ENCODE data around the gene ULK2.
"Not testable (repeated sequence)": the region's sequence is repeated elsewhere in the genome, so short reads cannot be mapped to it uniquely, and the experiment has no call there.

ULK2 gene

GRCh38 chr17:19867329-19868078 lies at the start of gene ULK2:
Gene ULK2 (minus strand): TSS chr17:19867936. CDS start chr17:19867417, 519 bp downstream.
- DNase-seq: no peak

DNA sequence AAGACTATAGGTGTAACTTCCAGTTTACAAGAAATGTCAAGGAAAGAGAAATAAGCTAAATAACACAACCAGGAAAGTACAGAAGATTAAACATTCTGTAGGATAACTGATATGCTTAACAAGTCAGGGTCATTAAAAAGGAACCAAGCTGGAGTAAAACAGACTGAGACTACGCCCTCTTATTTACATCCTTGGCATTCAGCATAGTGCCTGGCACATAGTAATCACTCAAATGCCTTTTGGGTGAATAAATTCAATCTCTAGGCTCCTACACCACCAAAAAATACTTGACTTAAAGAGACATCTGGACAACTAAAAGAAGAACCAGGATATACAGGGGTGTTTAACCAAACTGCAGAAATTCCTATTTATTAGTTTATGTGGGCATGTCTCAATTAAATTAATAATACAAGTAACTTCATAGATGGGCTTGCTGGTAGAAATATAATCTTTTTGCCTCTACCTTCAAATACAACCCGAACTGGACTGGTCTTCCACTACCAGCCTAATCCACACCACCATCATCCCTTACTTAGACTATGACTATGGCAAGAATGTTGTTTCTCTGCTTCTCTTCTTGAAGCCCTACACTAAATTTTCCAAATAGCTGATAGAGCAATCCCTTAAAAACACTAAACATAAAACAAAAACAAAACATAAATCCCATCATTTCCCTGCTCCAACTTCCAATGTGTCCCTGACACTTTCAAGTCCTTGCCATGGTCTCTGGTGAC lies 47.7 kb upstream of the ULK2 start:
- no peak for DNase-seq

- DNase-seq: no peak
These were observed 43.3 kb upstream of the ULK2 start for GRCh38 chr17:19911033-19911432.

- DNase-seq: no peak
These were observed 41.4 kb upstream of the ULK2 start for GRCh38 chr17:19909139-19909538.

DNA sequence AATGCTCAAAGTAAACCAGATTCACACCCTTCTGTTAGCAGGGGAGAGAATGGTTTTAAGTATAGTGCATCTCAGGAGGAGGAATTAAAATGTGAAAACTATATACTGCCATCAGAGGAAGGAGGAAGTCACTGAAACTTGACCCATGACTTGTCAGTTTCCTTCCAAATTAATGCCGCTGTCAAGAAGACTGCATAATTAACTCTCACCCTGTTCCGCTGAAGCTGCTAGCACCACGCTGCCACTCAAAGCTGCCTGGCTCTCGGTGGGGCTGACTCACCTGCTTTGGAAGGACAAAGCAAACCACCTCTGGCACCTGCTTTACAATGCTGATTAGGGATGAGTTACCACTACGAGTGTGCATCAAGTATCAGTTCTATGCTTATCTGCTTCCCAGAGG lies 37.8 kb upstream of the ULK2 start:
- DNase-seq: no peak

GRCh38 chr17:19904924-19905323 lies 37.2 kb upstream of the ULK2 start:
- DNase-seq: no peak

GRCh38 chr17:19904412-19904811 lies 36.7 kb upstream of the ULK2 start:
- DNase-seq: no peak

- DNase-seq: no peak
These were observed 33.1 kb upstream of the ULK2 start for GRCh38 chr17:19900809-19901208.

- no peak for DNase-seq
These were observed 30.2 kb upstream of the ULK2 start for GRCh38 chr17:19897903-19898302.

DNA sequence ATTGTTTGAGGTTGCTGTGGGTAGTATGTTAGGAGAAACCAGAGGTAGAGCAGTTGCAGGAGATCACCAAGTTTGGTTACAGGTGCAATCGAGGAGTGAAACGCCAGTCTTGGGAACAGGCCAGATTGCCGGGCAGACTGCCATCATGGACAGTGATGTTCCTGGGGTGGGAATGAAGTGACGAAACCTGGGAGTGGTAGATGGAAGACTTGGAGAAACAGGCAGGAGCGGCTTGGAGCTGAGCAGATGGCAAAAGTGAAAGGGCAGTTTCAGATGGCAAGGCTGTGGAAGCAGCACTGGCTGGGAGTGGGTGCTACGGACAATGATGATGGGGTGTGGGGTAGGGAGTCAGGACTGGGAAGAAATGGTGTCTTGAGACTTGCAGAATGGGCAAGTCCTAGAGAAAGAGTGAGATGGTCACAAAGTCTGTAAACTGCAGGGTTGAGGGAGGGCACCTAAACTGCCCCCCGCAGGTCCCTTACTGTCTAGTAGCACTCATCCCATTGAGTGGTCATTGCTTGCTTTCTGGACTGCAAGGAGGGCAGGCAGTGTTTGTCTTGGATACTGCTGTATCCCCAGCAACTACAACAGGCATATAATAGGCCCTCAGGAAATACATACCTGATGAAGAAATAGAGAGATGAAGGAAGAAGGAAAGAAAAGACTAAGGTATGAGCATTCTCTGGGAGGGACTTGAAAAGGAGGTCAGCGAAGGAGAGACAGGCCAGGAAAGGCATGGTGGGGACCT lies 29.5 kb upstream of the ULK2 start:
- no peak for DNase-seq

DNA sequence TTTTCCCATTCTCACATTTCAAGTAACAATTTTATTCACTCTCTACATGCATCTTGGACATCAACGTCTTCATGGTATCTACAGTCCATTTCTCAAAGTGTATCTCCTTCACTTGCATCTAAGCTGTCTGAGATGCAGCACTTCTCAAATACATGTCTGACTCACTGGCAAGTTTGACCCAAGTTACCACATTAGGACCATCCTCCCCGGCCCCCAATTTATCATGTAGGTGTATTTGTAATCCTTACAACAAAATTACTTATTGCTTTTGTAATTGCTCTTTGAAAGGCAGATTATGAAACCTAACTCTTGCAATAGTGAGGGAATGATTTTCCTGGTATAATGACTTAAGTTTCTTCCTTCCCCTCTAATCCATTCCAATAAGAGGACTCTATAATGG lies 28.9 kb upstream of the ULK2 start:
- no peak for DNase-seq

DNA sequence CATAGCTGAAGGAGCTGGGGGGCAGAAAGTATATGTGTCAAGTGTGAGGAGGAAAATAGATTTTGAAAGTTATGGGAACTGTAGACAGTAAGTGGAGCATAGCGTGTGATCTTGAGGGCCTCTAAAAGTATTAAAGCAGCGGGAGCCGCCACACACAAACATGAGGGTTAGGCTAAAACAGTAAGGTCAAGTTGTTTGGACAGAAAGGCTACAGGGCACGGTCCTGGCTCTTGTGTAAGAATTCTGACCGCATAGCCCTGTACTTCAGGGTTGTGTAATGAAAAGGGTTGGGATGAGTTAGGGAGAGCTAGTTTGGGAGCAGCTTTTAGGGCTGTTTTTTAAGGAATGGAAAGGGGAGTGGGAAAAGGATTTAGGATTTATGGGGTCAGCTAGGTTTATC lies 22.8 kb upstream of the ULK2 start:
- DNase-seq: not testable (repeated sequence)

DNA sequence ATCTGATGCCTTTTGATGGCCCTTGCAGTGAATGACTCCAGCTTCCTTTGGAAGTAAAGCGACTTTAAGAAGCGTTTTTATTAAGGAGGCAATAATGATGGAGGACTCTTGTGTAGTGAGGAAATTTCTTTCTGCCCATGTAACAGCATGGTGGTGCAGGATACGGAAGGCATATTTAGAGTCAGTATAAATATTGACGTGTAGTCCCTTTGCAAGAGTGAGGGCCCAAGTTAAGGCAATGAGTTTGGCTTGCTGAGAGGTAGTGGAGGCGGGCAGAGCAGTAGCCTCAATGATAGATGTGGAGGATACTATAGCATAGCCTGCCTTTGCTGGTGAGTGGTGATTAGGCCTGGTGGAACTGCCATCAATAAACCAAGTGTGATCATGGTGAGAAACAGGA lies 22.3 kb upstream of the ULK2 start:
- DNase-seq: not testable (repeated sequence)

GRCh38 chr17:19886116-19886515 lies 18.4 kb upstream of the ULK2 start:
- no peak for DNase-seq

DNA sequence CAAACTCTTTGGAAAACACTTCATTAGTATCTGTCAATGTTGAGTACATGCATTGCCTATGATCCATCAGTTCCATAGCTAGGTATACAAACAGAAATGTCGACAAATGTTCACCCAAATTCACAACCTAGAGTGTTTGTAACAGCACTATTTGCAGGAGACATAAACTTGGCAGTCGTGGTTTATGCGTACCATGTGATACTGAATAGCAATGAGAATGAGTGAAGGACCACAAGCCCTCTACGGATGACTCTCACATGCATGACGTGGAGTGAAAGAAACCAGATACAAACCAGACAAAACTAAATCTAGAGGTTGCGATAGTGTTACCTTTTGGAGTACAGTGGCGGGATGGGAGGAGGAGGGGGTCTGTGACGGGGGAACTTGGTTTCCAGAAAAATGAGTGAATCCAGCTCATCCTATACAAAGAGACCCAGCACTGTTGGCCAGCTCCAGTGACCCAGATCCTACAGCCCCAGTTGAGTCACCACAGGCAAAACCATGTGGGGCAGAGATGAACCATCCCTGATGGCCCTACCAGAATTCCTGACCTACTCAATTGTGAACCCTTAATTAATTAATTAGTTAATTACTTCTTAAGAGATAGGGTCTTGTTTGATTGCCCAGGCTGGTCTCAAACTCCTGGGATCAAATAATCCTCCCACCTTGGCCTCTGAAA lies 15.9 kb upstream of the ULK2 start:
- DNase-seq: no peak

DNA sequence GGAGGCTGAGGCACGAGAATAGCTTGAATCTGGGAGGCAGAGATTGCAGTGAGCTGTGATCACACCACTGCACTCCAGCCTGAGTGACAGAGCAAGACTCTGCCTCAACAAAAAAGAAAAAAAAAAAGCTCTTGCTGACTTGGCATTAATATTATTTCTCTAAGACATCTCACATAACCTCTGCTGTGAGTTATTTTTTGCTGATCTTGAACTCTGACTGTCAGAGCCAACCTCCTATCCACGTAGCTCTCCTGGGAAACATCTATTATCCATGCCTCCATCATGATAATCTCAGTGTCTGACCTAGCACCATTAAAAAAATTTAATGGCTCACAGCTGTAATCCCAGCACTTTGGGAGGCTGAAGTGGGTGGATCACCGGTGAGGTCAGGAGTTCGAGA lies 12.7 kb upstream of the ULK2 start:
- DNase-seq: no peak

GRCh38 chr17:19877364-19877945 lies 9.7 kb upstream of the ULK2 start:
- no peak for DNase-seq

- no peak for DNase-seq
These were observed 8.9 kb upstream of the ULK2 start for GRCh38 chr17:19876529-19877161.

DNA sequence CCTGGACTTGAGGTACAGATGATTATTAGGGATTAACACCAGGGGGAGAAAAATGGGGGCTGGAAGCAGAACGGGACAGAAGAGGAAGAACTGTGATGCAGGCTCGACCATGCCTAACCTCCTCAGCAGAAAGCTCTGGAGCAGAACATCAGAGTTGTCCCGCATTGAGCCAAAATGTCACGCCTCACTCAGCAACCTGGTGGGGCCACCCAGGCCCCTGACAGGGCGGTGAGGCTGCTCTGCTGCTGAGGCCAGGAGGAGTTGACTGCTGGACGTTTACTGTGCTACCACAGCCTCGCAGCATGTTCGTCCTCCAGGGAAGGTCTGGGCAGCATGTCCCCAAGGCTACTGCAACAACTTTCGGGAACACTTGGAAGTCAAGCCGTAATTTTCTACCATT lies 6.5 kb upstream of the ULK2 start:
- DNase-seq: no peak

- DNase-seq: no peak
These were observed 5.6 kb upstream of the ULK2 start for GRCh38 chr17:19873346-19873745.

- no peak for DNase-seq
These were observed 301 bp upstream of the ULK2 start for GRCh38 chr17:19868079-19868395.

DNA sequence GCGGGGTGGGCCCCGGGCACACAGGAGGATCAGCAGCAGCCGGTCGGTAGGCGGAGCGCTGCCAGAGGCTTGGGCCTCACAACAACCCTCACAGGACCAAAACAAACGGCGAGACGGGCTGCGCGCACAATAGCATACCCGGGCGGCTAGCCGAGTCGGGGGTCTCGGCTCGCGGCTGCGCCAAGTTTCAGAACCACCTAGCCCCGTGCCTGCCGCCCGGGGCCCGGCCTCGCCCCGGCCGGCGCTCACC lies 732 bp downstream of the ULK2 start:
- no peak for DNase-seq

- DNase-seq: no peak
These were observed 2.7 kb downstream of the ULK2 start for GRCh38 chr17:19865021-19865420.
